ENCODE results near the gene DNPEP.

- no peak for TF ChIP-seq CTCF (IDR thresholded peaks at IDR 0.05; ENCODE audit: low read depth, low read length)
- TF ChIP-seq, protein P1, sequence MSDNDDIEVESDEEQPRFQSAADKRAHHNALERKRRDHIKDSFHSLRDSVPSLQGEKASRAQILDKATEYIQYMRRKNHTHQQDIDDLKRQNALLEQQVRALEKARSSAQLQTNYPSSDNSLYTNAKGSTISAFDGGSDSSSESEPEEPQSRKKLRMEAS (IDR thresholded peaks at IDR 0.05; ENCODE audit: low read depth, low read length) = no peak
Observed at GRCh38 chr2:219405451-219405850, 17.7 kb upstream of the DNPEP start.
